SK-N-SH (cell line): Measurements from ENCODE around the gene PLA2G3. TPM values are rescaled to one million over a fixed set of nuclear protein-coding genes. Genes with fewer than 3 reads are reported as not detected.

Experiments
- CTCF ChIA-PET: fragments of 300-600, 350-600 bp; formaldehyde crosslinking; extraction: SDS; loops from one replicate; lab custom pipeline; 2021; lab: Yijun Ruan, JAX
- POLR2A ChIA-PET: fragments of 350-600 bp; sonication (Branson Sonifier 250); formaldehyde crosslinking; extraction: SDS; loops from one replicate; lab custom pipeline; 2020; ENCODE audit warnings: antibody characterized with exemption, inconsistent platforms; lab: Yijun Ruan, JAX
- DNase-seq: peaks from one replicate; pipeline ENCODE4 v3.0.0; 2012
- H2AFZ ChIP-seq: fragments of 200-600 bp; sonication (generic); 2 replicates; pipeline ENCODE4 v1.8.1; 2016; ENCODE audit warnings: antibody characterized with exemption, mild to moderate bottlenecking, low read depth
- H3F3A ChIP-seq: fragments of 200-600 bp; sonication (generic); replicated peaks from 2 replicates; pipeline ENCODE3; 2016; ENCODE audit warnings: antibody characterized with exemption, mild to moderate bottlenecking; ENCODE audit not compliant: insufficient read depth
- H3K27ac ChIP-seq, 2 experiments: fragments of 200-500 bp in 1 of 2; fragments of 200-600 bp in 1 of 2; sonication (Bioruptor generic) in 1 of 2; sonication (generic), shearing (Covaris generic) in 1 of 2; 2 replicates each; pipeline versions ENCODE4 v1.5.1 to v1.6.1; 2014 to 2016; ENCODE audit warnings: low read depth in 2 of 2, inconsistent platforms in 1 of 2, low read length in 1 of 2, mild to moderate bottlenecking in 1 of 2, mixed read lengths in 1 of 2
- H3K27me3 ChIP-seq: fragments of 200-600 bp; sonication (generic), shearing (Covaris generic); 2 replicates; pipeline ENCODE4 v1.6.1; 2016; ENCODE audit warnings: mixed run types; ENCODE audit not compliant: insufficient read depth
- H3K36me3 ChIP-seq, 2 experiments: fragments of 200-500 bp in 1 of 2; fragments of 200-600 bp in 1 of 2; sonication (Bioruptor generic) in 1 of 2; sonication (generic) in 1 of 2; replicated peaks in 1 of 2; 2 replicates each; pipeline versions ENCODE3 to v1.5.1; 2014 to 2016; ENCODE audit warnings: low read length in 1 of 2, mild to moderate bottlenecking in 1 of 2; ENCODE audit not compliant: insufficient read depth in 2 of 2, control insufficient read depth in 1 of 2
- H3K4me1 ChIP-seq, 2 experiments: fragments of 200-500 bp in 1 of 2; fragments of 200-600 bp in 1 of 2; sonication (Bioruptor generic) in 1 of 2; sonication (generic), shearing (Covaris generic) in 1 of 2; 2 replicates each; pipeline versions ENCODE4 v1.5.1 to v1.6.1; 2014 to 2016; ENCODE audit warnings: low read depth in 1 of 2, low read length in 1 of 2, mixed run types in 1 of 2; ENCODE audit not compliant: insufficient read depth in 2 of 2, control insufficient read depth in 1 of 2
- H3K4me2 ChIP-seq: fragments of 200-600 bp; sonication (generic), shearing (Covaris generic); 2 replicates; pipeline ENCODE4 v1.6.1; 2017; ENCODE audit warnings: mixed run types
- H3K4me3 ChIP-seq, 2 experiments: fragments of 200-500 bp in 1 of 2; fragments of 200-600 bp in 1 of 2; sonication (Bioruptor generic) in 1 of 2; sonication (generic), shearing (Covaris generic) in 1 of 2; 2 replicates each; pipeline versions ENCODE4 v1.5.1 to v1.8.1; 2014 to 2016; ENCODE audit warnings: low read depth in 2 of 2, inconsistent platforms in 1 of 2, low read length in 1 of 2, mild to moderate bottlenecking in 1 of 2, mixed read lengths in 1 of 2, moderate library complexity in 1 of 2
- H3K79me2 ChIP-seq: fragments of 200-600 bp; sonication (generic); 2 replicates; pipeline ENCODE4 v1.8.1; 2017; ENCODE audit warnings: mild to moderate bottlenecking; ENCODE audit not compliant: insufficient read depth
- H3K9ac ChIP-seq: fragments of 200-600 bp; sonication (generic); 2 replicates; pipeline ENCODE4 v1.6.1; 2017; ENCODE audit warnings: mixed run types
- H3K9me2 ChIP-seq: fragments of 200-600 bp; sonication (generic); 2 replicates; pipeline ENCODE4 v1.6.1; 2017; ENCODE audit warnings: mixed run types
- H3K9me3 ChIP-seq: fragments of 200-600 bp; sonication (generic); 2 replicates; pipeline ENCODE4 v1.6.1; 2017; ENCODE audit warnings: mixed run types, mild to moderate bottlenecking, moderate library complexity
- H4K20me1 ChIP-seq: fragments of 200-600 bp; sonication (generic); 2 replicates; pipeline ENCODE4 v1.6.1; 2017; ENCODE audit warnings: mild to moderate bottlenecking, mixed run types; ENCODE audit not compliant: insufficient read depth
- CHD2 ChIP-seq: fragments of 150-350 bp; IDR thresholded peaks from 2 replicates; pipeline ENCODE4 v1.6.1; 2018; ENCODE audit warnings: low read length; ENCODE audit not compliant: partially characterized antibody
- EP300 ChIP-seq, 2 experiments: IDR thresholded peaks; 2 replicates each; pipeline versions ENCODE4 v1.4.0 to v1.6.1; 2012; ENCODE audit warnings: borderline replicate concordance in 1 of 2, low read depth in 1 of 2, low read length in 1 of 2
- FOXJ3 ChIP-seq: sonication (generic); formaldehyde crosslinking; IDR thresholded peaks from 2 replicates; pipeline ENCODE4 v1.5.1; 2020; ENCODE audit warnings: mild to moderate bottlenecking, missing genetic modification reagents
- FOXM1 ChIP-seq: IDR thresholded peaks from 2 replicates; pipeline ENCODE4 v1.4.0; 2012; ENCODE audit warnings: low read depth, mild to moderate bottlenecking
- GABPA ChIP-seq: IDR thresholded peaks from 2 replicates; pipeline ENCODE4 v1.4.0; 2012; ENCODE audit warnings: low read depth, mild to moderate bottlenecking
- GATA2 ChIP-seq: sonication (generic); formaldehyde crosslinking; IDR thresholded peaks from 2 replicates; pipeline ENCODE4 v1.5.0; 2020; ENCODE audit warnings: mild to moderate bottlenecking, missing genetic modification reagents
- MAX ChIP-seq: IDR thresholded peaks from 2 replicates; pipeline ENCODE4 v1.4.0; 2012; ENCODE audit warnings: low read depth
- MEF2A ChIP-seq: IDR thresholded peaks from 2 replicates; pipeline ENCODE4 v1.4.0; 2012; ENCODE audit warnings: low read depth, borderline replicate concordance
- MXI1 ChIP-seq: IDR thresholded peaks from 2 replicates; pipeline ENCODE4 v1.6.1; 2012; ENCODE audit warnings: mild to moderate bottlenecking, low read depth, low read length, improper control_type of control experiment
- RAD21 ChIP-seq: IDR thresholded peaks from 2 replicates; pipeline ENCODE4 v1.6.1; 2012; ENCODE audit warnings: mild to moderate bottlenecking, low read length
- RFX5 ChIP-seq: IDR thresholded peaks from 2 replicates; pipeline ENCODE4 v1.6.1; 2012; ENCODE audit warnings: mild to moderate bottlenecking, improper control_type of control experiment, low read length
- RXRA ChIP-seq: IDR thresholded peaks from 2 replicates; pipeline ENCODE4 v1.4.0; 2012; ENCODE audit warnings: low read depth, mild to moderate bottlenecking, borderline replicate concordance
- SIN3A ChIP-seq: IDR thresholded peaks from 2 replicates; pipeline ENCODE4 v1.6.1; 2012; ENCODE audit warnings: low read depth, mild to moderate bottlenecking, low read length, moderate library complexity, borderline replicate concordance
- SMC3 ChIP-seq: IDR thresholded peaks from 2 replicates; pipeline ENCODE4 v1.6.1; 2012; ENCODE audit warnings: low read depth, low read length, improper control_type of control experiment
- TCF12 ChIP-seq: IDR thresholded peaks from 2 replicates; pipeline ENCODE4 v1.4.0; 2012
- YY1 ChIP-seq: IDR thresholded peaks from 2 replicates; pipeline ENCODE4 v1.4.0; 2012; ENCODE audit warnings: low read depth, mild to moderate bottlenecking
- WGBS: methylation state at CpG from one replicate; pipeline ENCODE4 v1.1.6; 2017; ENCODE audit warnings: low lambda C conversion rate; 5-methylcytosine and 5-hydroxymethylcytosine counted together
- polyA plus RNA-seq, 3 experiments: library from polyadenylated mRNA; depleted of rRNA; stranded (reverse); fragments of >200 nt; gene quantifications; 2 replicates each; pipeline ENCODE4 v1.2.3, GENCODE V29; 2012
- TF ChIP-seq, protein P1 (sequence below): IDR thresholded peaks from 2 replicates; pipeline ENCODE4 v1.4.0; 2012; ENCODE audit warnings: low read depth, borderline replicate concordance
- TF ChIP-seq, protein P2 (sequence below): fragments of 150-350 bp; IDR thresholded peaks from 2 replicates; pipeline ENCODE4 v1.6.1; 2016; ENCODE audit warnings: mild to moderate bottlenecking, low read depth, low read length
- TF ChIP-seq, protein P3 (sequence below): fragments of 200-600 bp; sonication (generic); IDR thresholded peaks from 2 replicates; pipeline ENCODE4 v1.6.1; 2017; ENCODE audit warnings: antibody characterized with exemption, mild to moderate bottlenecking, moderate library complexity

The PLA2G3 gene
- polyA plus RNA-seq, 1 of the 3 experiments (the other 2 are of a cell fraction) = not detected

- TF ChIP-seq GATA2 (CRISPR knock-in tag) (no peak), CHD2 (no peak), TCF12 (no peak), FOXJ3 (CRISPR knock-in tag) (no peak)
These were observed 19.7 kb downstream of the PLA2G3 start (continued) for GRCh38 chr22:31120642-31121041.

DNA sequence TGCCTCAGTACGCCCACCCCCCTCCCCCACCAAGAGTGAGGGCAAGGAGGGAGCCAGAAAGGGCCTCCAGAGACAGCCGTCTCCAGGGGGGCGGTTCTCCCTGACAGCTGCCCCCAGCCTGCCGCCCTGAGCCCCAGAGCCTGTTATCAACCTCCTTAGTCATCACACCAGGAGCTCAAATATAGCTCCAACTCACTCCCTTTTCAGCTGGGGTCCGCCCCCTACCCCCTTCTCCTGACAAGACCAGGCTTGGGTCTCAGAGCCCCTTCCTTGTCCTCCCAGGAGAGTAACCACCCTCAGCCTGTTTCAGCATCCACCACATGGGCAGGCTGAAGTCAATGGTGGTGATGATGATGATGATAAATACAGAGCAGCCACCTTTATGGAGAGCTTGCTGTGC lies 20.1 kb downstream of the PLA2G3 start:
- Histone ChIP-seq H4K20me1 (no peaks in the 10 kb centered on the region), H3K9ac (no peak overlapping the region), H3F3A (no peaks in the 10 kb centered on the region), H3K36me3 (no peaks in the 10 kb centered on the region), H3K4me3 (no peak overlapping the region), H3K27ac (no peak overlapping the region), H3K9me2 (no peaks in the 10 kb centered on the region), H3K27me3 (no peaks in the 10 kb centered on the region), H2AFZ (no peak overlapping the region), H3K4me2 (no peak overlapping the region), H3K79me2 (no peaks in the 10 kb centered on the region), H3K4me1 (peaks cover 0 to 34% of the 10 kb centered on the region in 2 experiments; a peak in 1 of 4 replicates), H3K9me3 (no peaks in the 10 kb centered on the region)
- WGBS = 33% methylated on average over 1 of the region's 5 CpGs
- ChIA-PET CTCF (interaction anchor here (1.0 to 8.2 kb wide), 2 partner anchors 11 to 24 kb away, joined by 3 to 52 read pairs; partner anchors contain the start of gene SELENOM), POLR2A (no interaction called here)
- DNase-seq = no peak
- TF ChIP-seq RFX5 (no peak), TCF12 (no peak), EP300 (IDR thresholded peaks at IDR 0.05; ENCODE audit: borderline replicate concordance in 1 of 2, low read depth in 1 of 2, low read length in 1 of 2) (no peak), SIN3A (no peak), GATA2 (CRISPR knock-in tag) (no peak), GABPA (no peak), MAX (no peak), SMC3 (no peak), MEF2A (no peak), RXRA (no peak), MXI1 (no peak), YY1 (no peak), RAD21 (no peak), FOXM1 (no peak)
- TF ChIP-seq, protein P1, sequence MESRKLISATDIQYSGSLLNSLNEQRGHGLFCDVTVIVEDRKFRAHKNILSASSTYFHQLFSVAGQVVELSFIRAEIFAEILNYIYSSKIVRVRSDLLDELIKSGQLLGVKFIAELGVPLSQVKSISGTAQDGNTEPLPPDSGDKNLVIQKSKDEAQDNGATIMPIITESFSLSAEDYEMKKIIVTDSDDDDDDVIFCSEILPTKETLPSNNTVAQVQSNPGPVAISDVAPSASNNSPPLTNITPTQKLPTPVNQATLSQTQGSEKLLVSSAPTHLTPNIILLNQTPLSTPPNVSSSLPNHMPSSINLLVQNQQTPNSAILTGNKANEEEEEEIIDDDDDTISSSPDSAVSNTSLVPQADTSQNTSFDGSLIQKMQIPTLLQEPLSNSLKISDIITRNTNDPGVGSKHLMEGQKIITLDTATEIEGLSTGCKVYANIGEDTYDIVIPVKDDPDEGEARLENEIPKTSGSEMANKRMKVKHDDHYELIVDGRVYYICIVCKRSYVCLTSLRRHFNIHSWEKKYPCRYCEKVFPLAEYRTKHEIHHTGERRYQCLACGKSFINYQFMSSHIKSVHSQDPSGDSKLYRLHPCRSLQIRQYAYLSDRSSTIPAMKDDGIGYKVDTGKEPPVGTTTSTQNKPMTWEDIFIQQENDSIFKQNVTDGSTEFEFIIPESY = no peak
- TF ChIP-seq, protein P2, sequence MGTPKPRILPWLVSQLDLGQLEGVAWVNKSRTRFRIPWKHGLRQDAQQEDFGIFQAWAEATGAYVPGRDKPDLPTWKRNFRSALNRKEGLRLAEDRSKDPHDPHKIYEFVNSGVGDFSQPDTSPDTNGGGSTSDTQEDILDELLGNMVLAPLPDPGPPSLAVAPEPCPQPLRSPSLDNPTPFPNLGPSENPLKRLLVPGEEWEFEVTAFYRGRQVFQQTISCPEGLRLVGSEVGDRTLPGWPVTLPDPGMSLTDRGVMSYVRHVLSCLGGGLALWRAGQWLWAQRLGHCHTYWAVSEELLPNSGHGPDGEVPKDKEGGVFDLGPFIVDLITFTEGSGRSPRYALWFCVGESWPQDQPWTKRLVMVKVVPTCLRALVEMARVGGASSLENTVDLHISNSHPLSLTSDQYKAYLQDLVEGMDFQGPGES = no peak
- TF ChIP-seq, protein P3, sequence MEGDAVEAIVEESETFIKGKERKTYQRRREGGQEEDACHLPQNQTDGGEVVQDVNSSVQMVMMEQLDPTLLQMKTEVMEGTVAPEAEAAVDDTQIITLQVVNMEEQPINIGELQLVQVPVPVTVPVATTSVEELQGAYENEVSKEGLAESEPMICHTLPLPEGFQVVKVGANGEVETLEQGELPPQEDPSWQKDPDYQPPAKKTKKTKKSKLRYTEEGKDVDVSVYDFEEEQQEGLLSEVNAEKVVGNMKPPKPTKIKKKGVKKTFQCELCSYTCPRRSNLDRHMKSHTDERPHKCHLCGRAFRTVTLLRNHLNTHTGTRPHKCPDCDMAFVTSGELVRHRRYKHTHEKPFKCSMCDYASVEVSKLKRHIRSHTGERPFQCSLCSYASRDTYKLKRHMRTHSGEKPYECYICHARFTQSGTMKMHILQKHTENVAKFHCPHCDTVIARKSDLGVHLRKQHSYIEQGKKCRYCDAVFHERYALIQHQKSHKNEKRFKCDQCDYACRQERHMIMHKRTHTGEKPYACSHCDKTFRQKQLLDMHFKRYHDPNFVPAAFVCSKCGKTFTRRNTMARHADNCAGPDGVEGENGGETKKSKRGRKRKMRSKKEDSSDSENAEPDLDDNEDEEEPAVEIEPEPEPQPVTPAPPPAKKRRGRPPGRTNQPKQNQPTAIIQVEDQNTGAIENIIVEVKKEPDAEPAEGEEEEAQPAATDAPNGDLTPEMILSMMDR = no peak
- TF ChIP-seq, all 33 proteins: peak for 0
